CD4-positive, alpha-beta T cell treated with Interferon gamma for 1 hour (primary cell): ENCODE results near the gene DENND1A.

ENCODE experiments used
- DNase-seq: peaks from one replicate; pipeline ENCODE4 v3.0.0-alpha.2; 2020

The DENND1A gene

DNA sequence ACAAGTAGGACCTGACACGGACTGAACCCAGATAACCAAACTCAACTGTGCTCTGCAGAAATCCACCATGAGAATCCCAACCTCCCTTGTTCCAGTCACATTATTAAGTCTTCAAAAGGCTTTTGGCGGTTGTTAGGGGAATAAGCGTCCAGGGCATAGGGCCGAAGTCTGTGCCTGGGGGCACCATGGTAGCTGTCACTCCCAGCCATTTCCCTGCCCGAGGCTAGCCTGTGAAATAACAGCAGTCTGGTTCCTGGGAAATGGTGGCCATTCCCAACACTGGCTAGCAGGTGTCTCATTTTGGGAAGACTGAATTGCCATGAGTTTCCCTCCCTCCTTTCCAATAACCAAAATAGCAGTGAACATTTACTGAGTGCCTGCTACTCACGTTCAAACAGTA, 451.8 kb downstream of the DENND1A start:
- DNase-seq = no peak

DNA sequence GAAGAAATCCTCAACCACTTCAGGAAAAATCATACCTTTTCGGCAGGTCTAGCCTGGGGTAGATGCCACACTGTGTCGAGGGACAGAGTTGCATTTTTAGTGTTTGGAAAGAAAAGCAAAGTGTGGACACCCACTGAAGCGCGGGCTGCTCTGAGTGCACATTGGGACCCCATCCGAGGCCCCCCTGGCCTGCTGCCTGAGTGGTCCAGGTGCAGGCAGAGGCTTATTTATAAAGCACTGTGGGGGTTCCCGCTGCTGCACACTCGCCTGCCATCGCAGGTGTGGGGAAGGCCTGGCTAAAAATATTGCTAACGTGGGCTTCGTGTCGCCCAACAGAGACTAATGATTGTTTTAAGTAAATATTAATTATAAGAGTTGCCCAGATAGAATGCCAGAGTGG, 454.5 kb downstream of the DENND1A start:
- no peak for DNase-seq

DNA sequence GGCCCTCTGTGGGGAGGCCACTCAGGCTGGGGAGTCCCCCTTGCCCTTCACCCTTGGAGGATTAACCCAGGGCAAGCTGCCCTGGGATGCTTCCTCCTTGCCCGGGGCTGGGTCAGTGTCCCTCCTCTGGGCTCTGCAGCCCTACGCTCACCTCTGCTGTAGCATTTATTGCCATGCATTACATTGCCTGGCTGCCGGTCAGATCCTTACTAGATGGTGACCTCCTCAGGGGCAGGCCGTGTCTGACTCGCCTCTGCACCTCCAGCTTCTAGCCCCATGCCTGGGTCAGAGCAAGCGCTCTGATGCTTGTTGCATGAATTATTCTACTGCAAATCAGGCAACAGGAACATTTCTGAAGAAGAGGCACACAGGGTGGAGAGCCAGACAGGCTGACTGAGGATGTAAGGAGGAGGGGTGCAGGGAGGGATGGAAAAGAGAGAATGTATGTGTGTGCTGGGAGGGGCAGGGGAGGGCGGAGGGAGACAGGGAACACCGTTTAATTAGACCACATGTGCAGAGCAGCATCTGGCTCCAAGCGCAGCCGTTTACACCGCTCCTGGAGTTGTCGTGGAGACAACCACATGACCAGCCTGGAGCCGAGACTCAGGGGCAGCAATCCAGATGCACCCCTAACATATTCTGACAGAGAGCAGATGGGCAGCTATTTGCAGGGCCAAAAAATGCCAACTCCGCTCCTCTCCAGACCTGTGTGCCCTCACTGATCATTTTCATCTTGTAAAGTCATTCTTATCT, 456.9 kb downstream of the DENND1A start:
- DNase-seq = no peak

DNA sequence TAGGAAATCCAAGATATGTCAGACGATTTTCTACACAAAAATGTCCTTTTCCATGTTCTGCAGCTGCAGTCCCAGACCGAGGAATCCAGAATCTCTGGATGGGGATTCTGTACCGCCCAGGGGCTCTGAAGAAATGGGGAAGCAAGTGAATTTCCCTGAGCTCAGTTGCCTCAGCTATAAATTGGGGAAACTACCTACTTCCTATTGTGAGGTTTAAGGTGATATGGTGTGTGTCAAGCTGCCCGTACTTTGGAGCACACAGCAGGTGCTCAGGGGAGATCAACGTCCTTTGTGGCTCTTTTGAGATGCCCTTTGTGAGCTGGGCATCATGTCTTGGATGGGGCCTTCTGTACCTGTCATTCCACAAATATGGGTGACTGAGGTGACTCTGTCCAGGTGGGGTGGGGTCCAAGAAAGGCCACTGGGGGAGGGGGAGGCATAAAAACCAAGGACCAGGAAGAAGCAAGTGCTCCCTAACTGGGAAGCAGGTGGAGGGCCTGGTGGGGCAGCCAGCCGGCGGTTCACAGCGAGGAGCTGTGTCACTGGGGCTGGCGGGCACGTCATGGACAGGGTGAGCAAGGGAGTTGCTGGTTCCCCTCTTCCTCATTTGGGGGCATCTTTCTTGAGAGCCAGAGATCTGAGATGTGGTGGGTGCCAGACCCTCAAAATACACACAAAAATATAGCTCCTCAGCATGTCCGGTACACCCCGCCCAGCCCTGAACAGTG, 457.9 kb downstream of the DENND1A start:
- DNase-seq = no peak

DNA sequence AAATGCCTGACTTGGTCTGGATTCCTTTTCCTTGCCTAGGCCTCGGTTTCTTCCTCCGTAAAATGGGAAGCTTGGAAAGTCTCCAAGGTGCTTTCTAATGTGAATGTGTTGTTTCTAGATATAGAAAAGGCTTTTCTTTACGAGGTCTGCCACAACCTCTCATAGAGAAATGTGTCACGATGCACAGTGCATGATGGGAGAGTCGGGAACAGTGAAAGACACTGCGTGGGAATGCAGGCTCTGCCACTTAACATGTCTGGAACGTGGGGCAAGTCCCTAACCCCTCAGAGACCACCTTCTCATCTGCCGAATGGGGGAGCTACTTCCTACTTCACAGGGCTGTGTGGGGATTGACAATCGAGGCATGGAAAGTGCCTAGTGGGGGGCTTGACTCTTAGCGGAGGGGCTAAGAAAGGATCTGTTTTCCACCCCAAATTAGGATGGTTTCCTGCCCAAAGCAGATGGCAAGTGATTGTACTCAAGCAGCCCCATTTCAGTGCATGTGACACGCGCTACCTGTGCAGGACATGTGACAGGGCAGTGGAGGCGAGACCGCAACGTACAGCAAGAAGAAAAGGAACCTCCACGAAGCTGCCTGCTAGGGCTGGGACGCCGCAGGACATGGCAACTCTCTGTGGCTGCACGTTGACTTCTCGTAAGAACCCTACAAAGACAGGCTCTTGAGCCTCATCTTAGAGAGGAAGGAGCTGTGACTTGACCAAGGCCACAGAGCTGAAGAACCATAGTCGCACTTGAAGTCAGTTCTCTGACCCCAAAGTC, 458.7 kb downstream of the DENND1A start:
- DNase-seq = no peak

DNA sequence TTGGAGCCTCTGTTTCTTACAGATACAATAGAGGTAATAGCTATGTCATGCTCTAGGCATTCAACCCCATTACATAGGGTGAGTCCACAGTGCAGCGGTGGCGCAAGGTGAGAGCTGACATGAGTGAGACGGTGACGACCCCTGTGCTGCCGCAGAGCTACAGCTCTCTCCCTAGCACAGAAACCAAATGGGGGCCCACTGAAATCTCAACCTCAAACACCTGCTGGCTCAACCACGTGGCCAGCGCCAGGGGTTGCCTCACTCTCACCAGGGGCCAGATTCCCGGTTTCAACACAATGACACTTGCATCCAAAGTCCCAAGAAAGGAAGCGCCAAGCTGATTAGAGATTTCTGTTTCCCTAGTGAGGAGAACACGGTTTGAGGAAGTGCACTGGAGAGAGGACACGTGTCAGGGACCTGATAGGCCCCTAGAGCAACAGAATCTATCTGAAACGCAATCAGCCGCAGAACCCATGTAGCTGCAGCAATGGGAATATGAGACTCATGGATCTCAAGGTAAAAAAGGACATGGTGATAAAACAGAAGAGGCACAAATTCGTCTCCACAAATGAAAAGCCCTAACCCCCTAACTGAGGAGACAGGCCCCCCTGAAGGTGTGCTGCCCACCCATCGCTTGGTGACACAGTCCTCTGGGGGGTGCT, 459.7 kb downstream of the DENND1A start:
- no peak for DNase-seq

DNA sequence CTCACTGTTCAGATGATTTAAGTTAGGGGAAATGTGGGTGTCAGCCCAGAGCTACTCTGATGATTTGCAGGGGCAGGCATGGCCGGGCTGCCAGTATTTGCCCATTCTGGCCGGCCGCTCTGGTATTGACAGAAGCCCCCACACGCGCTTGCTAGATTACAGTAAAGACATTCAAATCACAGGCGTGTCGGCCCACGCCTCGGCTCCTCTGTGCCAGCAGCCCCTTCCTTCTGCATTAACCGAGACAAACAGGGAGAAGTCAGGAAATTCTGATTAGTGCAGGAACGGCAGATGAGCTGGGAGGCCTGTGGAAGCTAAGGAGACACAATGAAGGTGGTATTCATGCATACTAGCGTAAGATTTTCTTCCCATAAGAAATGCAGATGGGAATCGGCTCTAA, 460.6 kb downstream of the DENND1A start:
- no peak for DNase-seq

DNA sequence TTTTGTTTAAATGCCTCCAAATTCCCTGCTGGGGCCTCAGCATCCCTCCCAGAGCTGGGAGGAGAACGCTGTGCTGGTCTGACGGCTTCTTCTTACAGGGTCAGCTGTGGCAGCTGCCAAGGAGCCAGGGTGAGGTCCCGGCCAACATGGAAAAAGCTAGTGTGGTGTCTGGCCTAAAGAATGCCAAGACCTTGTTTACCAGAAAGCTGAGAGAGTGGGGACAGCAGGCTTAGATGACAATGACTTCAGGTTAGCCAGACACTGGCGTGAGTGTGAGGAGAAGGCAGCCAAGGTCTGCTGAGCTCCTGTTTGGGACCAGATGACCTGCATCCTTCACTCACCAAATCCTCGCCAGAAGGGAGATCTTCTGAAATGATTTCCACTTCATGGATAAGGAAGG, 461.4 kb downstream of the DENND1A start:
- DNase-seq = no peak

DNA sequence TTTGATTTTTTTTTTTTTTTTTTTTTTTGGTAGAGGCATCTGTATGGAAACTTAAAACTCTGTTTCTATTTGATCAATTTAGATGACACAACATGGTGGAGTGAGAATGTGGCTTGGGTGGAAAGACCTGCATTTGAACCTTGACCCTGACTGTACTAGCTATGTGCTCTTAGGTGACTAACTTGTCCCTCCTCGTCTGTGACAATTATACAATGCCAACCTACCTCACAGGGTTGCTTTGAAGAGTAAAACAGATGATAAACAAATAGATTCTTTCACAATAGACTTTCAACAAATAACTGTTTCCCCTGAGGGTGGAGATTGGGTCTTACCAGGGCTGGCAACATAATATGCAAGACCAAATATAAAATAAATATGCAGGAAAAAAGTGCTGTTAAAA, 464.6 kb downstream of the DENND1A start:
- DNase-seq = no peak

DNA sequence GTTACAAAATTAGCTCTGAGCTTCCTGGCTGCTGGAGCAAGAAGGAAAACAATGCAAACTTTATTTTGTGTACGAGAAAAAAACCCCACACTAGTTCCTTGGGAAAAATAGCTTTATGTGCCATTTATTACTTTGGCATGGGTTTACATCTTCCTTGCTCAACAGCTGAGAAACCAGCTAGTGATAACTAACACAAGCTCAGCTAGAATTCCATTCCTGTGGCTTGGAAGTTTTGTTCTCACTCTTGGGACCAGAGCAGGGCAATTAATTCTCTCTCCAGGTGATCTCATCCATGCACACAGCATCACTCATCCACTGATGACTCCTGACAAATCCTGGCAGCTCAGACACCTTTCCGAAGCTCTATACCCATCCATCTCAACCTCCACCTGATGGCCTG, 469.8 kb downstream of the DENND1A start:
- no peak for DNase-seq

DNA sequence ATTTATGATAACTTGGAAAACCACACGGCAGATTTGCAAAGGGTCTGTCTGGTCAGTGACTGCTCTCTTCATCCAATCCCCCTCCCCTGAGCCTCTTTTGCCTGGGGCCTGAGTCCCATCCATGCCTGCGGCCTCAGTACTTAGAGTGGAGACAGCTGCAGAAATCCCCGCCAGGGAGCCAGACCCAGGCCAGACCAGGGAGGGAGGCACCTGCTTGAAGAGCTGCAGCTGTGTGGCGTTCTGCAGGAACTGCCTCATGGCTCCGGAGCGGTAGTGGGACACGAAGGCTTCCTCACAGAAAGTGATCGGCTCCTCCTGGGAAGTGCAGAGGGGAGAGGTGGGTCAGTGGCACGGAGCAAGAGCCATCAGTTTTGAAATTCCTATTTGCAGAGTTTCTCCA, 472.3 kb downstream of the DENND1A start:
- DNase-seq = no peak

DNA sequence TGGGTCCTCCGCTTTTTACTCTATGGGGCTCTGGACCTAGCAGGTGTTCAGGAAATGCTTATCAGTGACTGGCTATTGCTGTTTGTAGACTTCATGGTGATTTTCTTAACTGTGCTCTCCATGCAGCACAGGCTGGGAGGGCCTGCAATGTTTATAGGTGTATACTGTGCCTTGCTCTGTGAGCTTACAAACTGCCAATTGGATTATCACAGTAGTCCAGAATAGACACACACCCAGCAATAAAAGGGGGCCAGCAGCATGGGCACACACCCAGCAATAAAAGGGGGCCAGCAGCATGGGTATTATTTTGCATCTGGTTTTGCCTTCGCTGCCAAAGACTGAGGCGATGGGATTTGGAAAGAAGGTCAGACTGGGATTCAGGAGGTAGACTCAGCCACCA, 473.9 kb downstream of the DENND1A start:
- no peak for DNase-seq

DNA sequence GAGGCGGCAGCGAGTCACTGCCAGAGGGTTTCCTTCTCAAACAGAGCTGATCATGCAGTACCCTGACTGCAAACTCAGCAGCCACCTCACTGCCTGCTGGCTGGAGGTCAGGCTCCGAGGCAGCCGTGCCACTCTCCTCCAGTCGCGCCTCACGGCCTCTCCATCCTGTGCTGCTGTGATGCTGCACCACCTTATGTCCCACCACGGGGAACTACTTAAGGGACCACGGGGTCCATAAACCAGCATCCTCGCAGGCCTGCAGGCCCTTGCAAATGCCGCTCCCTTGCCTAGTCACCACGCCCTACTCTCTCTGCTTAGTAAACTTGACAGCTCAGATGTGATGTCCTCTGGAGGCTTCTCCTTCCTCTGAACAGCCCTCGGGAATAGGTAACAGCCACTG, 474.7 kb downstream of the DENND1A start:
- DNase-seq = no peak

DNA sequence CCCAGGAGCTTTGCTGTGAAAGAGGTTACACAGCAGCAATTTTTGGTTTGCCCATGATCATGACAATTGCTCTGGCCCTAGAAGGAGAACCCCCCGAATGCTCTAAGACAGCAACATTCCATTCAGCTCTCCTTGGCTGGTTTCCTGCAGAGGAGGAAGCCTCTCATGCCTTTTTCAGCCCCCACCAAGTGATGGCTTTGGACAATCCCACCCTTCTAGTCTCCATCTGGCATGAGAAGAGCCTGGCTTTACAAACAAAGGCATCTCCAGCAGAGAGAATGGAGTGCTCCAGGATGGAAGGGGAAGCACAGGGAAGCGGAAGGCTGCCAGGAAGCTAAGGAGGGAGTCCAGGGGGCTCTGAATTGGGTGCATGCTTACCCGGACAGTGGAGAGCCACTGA, 475.6 kb downstream of the DENND1A start:
- no peak for DNase-seq

DNA sequence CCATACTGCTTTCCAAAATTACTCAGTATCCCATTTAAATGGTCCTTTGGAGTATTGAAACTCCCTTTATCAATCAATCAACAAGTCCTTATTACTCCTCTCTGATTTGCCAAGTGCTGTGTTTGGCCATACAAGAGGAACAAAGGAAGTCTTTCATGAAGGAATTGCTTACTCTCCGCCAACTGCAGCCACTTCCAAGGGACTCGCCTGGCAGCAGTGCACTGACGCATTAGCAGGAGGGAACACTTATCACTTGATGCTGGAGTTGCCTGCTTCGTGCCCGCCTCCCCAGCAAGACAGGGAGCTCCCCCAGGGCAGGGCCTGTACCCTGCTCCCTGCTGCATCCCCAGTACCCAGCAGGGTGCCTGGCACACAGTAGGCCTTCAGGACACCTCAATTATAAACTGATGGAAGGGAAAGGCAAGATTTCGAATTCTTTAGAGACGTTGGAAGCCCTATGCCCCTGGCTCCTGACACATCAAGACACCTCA, 476.1 kb downstream of the DENND1A start:
- DNase-seq = no peak

DNA sequence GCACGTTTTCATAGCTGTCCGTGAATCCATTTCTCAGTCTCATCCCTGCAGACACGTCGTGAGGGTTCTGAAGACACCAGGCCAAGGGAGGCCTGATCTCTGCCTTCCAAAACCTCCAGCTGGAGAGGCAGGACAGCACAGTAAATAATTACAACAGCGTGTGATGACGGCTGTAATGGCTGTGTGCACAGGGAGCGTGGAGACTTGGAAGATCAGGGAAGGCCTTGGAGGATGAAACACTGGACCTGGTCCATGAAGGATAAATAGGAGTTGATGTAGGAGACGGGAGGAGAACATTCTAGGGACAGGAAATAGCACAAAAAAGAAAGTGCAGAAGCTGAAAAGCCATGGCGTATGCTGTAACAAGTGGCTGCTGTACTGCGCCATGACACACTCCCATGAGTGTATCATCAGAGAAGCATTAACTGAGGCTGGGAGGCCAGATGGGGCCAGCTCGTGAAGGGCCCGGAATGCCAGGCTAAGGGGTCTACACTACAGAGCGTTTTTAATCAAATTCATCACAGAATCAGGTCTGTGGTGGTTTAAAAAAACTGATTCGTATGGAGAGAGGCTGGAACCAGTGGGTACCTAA, 476.8 kb downstream of the DENND1A start:
- no peak for DNase-seq

DNA sequence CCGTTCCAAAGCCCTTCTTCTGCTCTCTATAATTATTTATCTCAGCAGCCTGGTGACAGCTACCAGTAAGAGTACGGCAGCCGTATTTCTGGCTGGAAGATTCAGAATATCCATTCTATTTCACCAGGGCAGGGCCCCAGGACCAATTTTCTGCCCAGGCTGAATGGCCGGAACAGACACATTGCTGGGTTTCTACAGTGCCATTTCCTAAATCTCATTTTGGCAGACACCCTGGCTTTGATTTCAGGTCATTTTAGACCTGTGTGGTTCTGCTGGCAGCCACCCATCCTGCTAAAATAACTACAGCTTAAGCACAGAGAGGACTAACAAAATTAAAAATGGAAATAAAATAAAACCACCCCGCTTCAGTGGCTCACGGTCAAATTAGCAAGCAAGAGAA, 478.9 kb downstream of the DENND1A start:
- no peak for DNase-seq

DNA sequence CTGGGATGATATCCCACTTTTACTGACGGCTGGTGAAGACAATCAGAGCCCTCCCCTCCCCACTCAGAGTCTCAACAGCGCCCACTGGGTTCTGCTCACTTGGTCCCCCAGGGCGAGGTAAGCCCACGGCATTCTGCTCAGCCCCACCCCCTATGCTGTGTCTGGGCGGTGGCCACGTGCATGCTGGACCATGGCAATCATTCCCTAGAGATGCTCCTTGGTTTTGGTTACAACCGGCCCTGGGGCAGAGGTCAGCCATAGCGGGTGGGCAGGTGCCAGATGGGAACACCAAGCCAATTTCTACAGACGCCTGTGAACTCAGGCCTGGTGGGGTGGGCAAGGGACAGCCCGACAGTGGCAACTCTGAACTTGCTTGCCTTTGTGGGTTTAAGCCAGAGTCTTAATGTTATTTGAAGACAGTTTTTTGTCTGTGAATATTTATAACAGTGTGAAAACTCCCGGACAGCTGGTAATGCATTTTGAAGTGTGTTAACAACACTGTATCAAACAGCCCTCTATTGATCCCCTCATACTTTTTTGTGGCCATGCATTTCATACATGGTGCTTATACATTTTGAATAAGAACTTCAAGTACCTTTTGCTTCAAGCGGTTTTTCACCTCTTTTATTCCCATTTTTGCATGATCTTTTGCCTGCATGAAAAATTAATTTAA, 479.7 kb downstream of the DENND1A start:
- no peak for DNase-seq

DNA sequence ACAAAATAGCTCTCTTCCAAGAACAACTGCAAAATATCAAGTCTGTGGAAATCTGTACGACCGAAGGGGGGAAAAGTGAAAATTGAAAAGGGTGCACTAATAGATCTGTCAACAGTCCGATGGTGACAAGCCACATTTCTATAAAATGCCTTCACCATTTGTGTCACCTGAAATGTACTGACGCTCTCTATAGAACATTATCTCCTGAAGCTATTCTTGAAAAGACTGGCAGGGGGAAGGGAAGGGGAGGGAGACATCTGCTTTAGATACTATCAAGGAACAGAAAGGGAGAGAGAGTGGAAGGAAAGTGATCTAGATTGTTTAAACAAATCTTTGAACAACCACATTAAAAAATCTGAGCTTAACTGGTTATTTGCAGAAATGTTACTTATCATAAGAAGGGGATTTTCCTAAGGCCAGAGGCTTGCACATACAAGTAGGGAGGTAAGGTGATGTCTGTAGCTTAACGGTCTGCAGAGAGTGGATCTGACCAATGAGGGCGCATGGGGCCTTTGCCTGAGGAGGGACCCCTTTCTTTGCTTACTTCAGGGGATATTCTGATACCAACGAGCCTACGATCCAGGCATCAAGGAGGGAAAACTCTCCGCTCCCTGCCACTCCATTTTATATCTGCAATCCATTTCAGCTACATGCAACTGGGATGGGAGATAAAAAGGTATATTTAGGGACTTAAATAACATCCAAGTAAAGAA, 481.8 kb downstream of the DENND1A start:
- no peak for DNase-seq

DNA sequence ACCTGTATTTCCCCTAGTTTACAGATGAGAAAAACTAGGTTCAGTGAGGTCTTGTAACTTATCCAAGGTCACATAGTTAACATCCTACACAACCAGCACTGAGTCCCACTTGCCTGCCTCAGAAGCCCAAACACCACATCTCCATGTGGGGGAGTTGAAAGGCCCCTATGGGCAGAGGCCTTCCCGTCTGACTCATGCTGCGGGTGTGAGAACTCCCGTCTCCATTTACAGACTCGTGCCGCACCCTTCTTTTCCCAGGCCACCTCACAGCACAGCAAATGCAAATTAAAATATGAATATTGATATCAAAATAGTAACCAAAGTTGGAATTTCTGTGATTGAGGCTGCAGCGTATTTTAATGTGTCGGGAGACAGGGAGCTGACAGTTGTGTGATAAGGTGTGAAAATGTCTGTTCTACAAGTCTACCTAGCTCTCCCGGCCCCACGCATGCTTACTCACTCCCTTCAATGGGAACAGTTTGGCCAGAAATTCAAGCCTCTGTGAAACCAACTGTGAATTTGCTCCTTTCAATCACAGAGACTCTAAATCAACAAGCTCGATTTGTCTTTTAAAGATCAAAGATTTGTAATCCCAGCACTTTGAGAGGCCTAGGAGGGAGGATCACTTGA, 483.8 kb downstream of the DENND1A start:
- DNase-seq = no peak

DNA sequence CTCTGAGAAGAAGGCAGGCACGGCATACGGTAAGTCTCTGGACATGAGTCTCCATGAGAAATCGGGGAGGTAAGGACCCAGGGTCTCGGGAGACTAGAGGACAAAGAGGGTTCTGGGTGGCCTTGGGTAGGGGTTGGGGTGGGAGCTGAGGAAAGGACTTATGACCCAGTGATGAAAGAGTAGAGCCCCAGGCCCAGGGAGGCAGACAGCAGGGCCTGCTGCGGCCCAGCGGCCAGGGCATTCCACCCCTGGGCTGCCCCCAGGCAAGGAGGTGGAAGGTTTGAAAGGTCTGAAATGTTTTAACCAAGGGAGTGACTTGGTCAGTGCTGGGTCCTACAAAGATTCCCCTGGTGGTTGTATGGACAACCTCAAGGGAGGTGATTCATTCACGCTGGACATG, 484.8 kb downstream of the DENND1A start:
- DNase-seq = no peak
